ENCODE results near the gene MICAL2. TPM values are rescaled to one million over a fixed set of nuclear protein-coding genes. Genes with fewer than 3 reads are reported as not detected.

Gene MICAL2
- polyA plus RNA-seq, 1 donor = 18.7 TPM

DNA sequence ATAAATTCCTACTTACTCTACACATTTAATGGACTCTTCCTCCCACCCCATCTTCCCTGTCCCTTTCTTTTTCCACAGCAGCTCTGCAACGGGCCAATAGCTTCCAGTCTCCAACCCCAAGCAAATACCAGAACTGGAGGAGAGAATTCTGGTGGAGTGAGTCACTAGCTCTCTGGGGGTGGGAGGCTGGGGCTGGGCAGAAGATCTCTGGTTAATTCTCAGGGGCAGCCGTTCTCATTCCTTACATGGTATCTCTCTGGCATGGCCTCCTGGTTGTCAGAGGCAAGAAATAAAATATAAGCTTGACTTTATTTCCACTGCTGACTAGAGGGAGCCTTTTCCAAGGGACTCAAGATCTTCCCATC, 176.6 kb downstream of the MICAL2 start:
- no peak for DNase-seq (ENCODE audit: low read depth)

DNA sequence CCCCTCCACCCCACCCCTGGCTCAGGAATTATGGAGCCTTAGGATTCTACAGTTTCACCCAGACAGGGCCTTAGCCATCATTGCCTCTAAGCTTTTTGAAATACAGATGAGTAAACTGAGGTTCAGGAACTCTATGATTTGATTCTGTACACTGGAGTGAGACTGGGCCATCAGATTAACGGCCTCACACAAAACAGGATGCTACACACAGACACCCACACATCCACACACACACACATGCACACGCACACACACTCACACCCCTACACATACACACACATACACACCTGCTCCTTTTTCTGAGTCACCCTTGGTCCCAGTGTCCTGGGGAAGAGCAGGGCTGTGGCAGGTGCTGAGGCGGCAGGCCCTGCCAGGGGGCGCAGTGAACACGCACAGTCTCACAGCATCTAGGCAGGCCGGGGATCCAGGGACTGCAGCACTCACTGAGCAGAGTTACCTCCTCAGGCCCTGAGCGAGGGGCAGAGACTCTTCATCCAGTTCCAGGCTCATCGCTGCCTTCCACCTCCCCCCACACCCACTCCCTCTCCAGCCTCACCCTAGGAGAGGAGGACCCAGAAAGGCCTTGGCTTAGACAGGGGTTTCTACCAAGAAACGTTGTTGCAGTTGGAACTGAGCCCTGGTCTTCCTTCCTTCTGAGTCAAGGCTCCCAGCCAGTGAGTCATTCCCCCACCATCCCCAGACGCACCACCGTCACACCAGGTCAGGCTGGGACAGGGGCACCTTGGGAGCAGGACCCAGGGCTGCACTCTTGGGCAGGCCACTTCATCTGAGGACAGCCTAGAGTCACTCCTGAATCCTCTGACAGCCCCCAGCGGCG, 177.2 kb downstream of the MICAL2 start:
- no peak for DNase-seq (ENCODE audit: low read depth)

DNA sequence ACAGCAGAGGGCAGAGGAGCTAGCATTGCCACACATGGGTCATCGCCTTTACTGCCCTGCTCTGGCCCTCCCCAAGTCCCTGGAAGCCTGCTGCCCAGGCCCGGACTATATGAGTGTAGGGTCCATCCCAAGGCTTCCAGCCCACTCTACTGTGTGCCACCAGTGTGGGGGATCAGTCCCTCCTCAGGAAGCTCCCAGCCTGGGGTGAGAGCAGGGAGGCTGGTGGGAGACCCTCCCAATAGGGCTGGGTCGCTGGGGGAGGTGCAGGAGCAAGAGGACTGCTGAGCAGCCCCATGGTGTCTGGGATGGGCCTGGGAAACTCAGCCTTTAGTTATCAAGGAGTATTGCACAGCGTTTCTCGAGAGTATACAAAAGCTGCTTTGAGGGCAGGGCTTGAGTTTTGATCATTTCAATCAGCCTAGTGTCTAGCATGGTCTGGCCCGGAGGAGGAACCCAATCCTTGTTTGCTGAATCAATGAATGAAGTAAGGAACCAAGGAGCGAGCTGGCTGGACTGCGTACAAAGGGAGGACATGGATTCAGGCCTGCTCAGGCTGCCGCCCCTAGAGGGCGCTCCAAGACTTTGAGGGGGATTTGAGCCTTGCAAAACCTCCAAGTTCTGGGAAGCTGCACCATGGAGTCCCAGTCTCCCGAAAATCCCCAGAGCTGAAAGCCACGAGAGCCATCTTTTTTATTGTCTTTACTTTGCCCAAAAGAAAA, 178.0 kb downstream of the MICAL2 start:
- DNase-seq (ENCODE audit: low read depth) = peak; percentile 35

DNA sequence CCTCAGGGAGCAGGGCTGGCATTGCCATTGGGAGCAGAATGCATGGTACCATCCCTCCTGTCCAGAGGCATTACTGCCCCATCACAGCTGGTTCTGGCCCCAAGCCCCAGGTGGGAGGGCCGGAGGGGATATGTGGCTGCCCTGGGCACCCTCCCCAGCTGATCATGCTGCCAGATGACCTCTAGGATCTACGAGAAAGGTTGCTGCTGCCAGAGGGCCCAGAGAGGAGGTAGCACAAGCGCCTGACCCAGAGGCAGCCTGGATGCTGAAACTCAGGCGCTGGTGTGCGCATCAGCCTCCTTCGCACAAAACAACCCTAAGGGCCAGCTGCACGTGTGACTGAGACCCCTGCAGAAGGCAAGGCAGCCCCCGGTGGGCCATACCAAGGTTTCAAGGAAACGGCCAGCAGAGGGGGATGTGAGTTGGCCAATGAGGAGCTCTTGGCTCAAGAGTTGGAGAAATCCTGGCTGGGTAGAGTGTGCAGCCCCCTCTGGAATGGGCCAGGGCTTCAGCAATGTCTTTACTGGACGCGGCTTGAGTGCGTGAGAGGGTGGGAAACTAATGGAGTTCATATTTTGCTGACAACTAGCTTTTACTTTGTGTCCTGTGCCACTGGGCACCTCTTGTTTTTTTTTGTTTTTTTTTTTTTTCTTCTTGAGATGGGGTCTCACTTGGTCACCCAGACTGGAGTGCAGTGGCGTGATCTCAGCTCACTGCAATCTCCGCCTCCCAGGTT, 178.7 kb downstream of the MICAL2 start:
- DNase-seq (ENCODE audit: low read depth) = no peak

DNA sequence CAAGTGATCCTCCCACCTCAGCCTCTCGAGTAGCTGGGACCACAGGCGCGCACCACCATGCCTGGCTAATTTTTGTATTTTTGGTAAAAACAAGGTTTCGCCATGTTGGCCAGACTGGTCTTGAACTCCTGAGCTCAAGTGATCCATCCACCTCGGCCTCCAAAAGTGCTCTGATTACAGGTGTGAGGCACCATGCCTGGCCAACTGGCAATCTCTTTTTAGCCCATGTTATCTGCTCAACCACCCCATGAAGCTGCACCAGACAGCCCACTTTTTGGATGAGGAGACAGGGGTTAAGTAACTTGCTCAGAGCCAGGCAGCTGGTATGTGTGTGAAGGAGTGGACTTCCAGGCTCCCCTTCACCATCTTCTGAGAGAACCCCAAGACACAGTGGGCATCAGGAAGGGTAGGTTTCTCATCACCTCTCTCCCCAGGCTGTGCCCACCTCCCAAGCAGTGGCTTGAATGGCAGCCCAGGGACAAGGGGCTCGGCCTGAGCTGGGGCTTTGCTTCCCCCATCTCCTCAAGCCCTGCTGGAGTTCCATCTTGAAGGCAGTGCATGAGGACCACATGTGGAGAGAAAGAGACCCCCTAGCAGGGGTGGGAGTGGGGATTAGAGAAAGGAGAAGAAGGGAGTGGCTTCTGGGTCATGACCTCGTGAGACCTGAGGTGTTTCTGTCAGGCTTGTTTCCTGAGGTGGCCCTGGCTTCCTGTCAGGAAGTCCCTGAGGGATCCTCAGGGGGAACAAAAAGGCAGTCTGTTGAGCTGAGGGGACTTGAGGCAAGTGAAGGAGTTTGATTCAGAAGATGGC, 179.5 kb downstream of the MICAL2 start:
- DNase-seq (ENCODE audit: low read depth) = no peak

DNA sequence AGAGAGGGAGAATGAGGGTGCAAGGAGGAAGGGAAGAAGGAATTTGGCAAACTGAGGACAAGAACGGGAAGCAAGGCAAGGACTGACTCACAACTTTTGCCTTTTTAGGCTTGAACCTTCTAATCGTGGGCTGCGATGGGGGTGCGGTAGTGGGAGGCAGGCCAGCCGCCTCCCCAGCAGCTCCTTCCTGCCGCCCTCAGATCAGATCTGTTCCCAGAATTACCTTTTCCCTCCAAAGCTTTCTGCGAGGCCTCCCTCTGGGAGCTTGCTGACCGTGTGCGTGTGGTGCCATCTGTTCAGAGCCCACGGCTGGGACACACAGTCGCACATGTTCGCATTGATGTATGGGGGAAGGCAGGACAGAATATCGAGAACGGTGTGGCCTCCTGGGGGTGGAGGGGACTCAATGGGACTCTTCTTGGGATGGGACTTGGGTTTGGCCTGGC, 180.1 kb downstream of the MICAL2 start:
- no peak for DNase-seq (ENCODE audit: low read depth)

DNA sequence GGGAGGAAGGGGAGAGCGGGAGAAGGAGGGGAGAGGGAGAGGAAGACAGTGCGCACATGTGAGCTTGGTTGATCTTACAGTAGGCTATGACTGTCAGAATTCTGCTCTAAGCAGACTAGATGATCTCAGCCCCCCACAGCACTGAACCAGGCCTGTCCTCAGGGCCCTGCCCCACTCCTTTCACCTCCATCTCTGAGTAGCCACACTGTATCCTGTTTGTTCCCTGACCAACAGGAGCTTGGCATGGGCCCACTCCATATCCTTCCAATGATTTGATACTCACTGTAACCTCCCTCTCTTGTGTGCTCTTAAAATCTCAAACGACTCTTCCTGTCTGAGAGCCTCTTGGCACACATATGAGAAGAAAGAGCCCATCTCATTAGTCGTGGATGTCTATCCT, 180.9 kb downstream of the MICAL2 start:
- no peak for DNase-seq (ENCODE audit: low read depth)

DNA sequence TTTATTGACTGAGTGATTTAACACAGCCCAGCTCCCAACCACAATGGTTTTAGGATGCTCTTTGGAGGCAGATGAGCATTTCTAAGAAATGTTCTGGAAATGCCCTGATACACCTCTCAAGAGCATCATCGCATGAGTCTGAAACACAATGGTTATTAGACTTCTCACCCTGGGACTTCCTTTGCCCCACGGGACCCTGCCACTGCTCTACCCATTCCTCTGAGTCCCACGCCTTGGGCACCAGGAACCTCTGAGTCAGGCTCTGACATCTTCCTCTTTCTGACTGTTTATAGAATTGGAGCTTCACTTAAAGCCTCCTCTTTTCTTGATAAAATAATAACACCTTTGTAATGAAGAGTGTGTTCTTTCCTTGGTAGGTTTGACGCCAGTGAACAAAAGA, 181.4 kb downstream of the MICAL2 start:
- DNase-seq (ENCODE audit: low read depth) = no peak

DNA sequence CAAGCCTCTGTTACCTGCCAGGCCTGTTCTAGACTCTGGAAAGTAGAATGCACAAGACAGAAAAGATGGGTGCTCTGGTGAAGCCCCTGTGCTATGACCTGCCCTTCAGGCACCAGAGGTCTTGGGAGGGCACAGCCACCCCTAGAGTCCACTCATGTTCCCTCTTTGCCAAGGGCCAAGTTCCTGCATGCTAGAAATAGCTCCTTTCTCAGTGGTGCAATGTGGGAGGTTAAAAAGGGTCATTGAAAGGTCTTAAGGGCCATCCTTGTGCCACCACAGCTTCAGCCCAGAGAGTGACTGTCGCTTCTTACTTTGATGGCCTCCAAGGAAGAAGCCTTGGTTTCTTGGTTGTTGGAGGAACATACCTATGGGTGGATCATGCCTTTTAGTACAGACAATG, 182.4 kb downstream of the MICAL2 start:
- DNase-seq (ENCODE audit: low read depth) = no peak

DNA sequence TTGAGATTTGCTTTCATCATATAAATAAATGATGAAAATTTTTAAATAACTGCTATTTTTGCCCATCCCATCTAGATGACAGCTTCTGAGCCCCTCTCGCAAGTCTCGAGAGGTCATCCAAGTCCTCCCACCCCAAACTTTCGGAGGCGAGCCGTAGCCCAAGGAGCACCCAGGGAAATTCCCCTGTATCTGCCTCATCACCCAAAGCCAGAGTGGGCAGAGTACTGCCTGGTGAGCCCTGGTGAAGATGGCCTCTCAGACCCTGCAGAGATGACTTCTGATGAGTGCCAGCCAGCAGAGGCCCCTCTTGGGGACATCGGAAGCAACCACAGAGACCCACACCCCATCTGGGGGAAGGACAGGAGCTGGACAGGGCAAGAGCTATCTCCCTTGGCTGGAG, 183.1 kb downstream of the MICAL2 start:
- DNase-seq (ENCODE audit: low read depth) = no peak

DNA sequence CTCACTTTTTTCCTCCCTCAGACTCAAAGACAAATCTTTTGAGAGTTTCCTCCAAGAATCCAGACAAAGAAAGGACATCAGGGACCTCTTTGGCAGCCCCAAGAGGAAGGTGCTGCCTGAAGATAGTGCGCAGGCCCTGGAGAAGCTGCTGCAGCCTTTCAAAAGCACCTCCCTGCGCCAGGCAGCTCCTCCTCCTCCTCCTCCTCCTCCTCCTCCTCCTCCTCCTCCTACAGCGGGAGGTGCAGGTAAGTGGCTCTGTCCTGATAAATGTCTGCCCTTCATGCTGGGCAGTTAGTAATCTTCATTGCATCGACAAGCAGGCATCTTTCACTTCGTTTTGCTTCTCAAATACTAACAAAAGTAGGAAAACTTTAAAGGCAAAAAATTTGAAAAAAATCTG, 184.2 kb downstream of the MICAL2 start:
- DNase-seq (ENCODE audit: low read depth) = no peak

DNA sequence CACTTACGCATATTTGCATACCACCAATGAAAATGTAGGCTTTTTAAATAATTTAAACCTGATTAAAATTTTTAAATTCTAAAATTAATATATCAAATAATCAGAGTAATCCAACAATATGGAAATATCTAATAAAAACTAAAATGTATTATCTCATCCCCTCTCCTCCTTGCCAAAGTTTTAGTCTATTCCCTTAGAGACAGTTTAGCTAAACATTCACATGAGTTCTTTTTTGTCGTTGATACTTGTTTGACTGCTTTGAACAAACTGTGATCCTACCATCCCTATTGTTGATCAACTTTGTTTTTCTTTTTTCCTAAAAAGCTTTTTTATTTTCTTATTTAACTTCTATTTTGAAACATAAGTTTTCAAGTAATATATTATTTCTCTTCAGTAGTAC, 185.6 kb downstream of the MICAL2 start:
- no peak for DNase-seq (ENCODE audit: low read depth)

DNA sequence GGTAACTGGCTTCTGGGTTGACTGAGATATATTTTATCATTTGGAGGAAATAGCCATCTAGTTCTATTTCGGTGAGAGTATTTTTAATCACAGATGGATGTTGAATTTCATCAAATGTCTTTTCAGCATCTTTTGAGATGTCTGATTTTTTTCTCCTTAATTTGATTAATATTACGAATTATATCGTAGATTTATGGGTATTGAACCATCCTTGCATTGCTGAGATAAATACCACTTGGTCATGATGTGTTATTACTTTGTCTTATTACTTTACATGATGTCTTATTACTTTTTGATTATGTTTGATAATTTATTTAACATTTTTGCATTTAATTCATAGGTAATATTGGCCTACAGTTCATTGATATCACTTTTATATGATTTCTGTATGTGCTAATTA, 188.2 kb downstream of the MICAL2 start:
- no peak for DNase-seq (ENCODE audit: low read depth)

DNA sequence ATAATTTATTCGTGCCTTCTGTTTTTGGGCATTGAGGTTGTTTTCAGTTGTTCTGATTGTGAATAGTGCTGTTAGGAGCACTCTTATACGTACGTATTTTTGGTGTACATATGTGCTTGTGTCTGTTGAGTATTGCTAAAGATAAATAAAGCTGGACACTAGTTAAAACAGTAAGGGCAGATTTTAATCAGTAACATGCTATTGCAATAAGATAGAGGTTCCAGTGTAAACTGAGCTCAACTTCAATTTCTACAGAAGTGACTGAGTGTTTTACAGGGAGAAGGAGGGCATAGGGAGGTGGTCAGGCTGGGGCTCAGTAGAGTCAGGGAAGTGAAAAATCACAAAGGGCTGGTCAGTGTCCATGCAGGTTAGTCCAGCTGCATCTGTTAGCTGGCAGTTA, 191.0 kb downstream of the MICAL2 start:
- DNase-seq (ENCODE audit: low read depth) = no peak

DNA sequence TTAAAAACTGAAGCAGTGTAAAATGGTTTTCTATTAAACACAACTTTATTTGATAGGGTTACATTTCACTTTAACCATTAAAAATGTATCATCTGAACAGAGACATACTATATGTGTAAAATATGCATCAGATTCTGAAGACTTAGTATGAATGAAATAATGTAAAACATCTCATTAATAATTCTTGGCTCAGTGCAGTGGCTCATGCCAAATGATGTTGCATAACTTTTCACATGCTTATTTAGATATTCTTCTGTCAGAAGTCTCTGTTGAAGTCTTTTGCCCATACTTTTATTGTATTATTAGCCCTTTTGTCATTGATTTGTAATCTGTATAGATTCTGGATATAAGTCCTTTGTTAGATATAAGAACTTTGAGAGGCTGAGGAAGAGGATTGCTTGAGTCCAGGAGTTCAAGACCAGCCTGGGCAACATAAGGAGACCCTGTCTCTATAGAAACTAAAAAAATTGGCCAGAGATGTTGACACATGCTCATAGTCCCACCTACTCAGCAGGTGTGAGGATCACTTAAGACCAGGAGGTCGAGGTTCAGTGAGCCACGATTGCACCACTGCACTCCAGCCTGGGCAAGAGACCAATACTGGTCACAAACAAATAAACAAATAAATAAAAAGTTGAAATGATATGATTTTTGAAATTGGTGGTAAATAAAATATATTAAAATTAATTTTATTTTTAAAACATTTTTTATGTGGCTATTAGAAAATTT, 193.2 kb downstream of the MICAL2 start:
- no peak for DNase-seq (ENCODE audit: low read depth)

DNA sequence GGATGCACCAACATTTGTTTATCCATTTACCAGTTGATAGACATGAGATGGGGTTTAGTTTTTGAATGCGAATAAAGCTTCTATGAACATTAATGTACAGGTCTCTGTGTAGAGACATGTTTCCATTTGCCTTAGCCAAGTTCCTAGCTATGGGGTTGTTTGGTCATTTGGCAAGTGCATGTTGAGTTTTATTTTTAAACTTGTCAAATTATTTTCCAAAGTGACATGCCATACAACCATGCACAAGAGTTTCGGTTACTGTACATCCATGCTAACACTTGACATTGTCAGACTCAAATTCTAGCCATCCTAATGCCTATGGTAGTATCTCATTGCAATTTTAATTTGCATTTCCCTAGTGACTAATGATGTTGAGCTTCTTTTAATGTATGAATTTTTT, 196.4 kb downstream of the MICAL2 start:
- no peak for DNase-seq (ENCODE audit: low read depth)

DNA sequence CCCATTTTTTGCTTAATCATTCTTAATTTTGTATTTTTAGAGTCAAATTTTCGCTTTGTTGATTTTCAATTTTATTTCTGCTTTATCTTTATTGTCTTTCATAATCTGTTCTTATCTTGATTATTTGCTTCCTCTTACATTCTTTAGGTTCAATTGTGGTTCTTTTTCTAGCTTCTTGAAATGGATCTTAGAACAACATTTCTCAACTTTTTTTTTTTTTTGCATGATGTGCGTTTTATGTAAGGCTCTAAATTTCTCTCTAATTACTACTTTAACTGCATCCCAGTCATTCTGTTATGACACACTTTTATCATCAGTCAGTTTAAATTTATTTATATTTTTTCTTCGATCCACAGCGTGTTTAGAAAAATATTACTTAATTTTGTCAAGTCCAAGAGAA, 201.7 kb downstream of the MICAL2 start:
- DNase-seq (ENCODE audit: low read depth) = no peak
